SH-SY5Y (cell line): ENCODE data around the gene MRPL51.

ENCODE experiments used
- GATA2 ChIP-seq: IDR thresholded peaks from 2 replicates; pipeline ENCODE4 v1.6.1; 2011; ENCODE audit warnings: mild to moderate bottlenecking, low read depth, low read length
- GATA3 ChIP-seq: IDR thresholded peaks from 2 replicates; pipeline ENCODE4 v1.6.1; 2011; ENCODE audit warnings: low read depth, mild to moderate bottlenecking, low read length, moderate library complexity

- TF ChIP-seq GATA2 (no peak), GATA3 (no peak)
These were observed 7.4 kb upstream of the MRPL51 start for GRCh38 chr12:6500466-6500865.
